CD4-positive, alpha-beta T cell treated with Interleukin-17A for 1 hour (primary cell): ENCODE measurements around the gene SPOCK2.
A peak's percentile ranks its signal among the peaks of the same experiment; 100 is the strongest.
"Not testable (repeated sequence)": the region's sequence is repeated elsewhere in the genome, so short reads cannot be mapped to it uniquely, and the experiment has no call there.

Experiments
- DNase-seq: peaks from one replicate; pipeline ENCODE4 v3.0.0-alpha.2; 2020

Gene SPOCK2

DNA sequence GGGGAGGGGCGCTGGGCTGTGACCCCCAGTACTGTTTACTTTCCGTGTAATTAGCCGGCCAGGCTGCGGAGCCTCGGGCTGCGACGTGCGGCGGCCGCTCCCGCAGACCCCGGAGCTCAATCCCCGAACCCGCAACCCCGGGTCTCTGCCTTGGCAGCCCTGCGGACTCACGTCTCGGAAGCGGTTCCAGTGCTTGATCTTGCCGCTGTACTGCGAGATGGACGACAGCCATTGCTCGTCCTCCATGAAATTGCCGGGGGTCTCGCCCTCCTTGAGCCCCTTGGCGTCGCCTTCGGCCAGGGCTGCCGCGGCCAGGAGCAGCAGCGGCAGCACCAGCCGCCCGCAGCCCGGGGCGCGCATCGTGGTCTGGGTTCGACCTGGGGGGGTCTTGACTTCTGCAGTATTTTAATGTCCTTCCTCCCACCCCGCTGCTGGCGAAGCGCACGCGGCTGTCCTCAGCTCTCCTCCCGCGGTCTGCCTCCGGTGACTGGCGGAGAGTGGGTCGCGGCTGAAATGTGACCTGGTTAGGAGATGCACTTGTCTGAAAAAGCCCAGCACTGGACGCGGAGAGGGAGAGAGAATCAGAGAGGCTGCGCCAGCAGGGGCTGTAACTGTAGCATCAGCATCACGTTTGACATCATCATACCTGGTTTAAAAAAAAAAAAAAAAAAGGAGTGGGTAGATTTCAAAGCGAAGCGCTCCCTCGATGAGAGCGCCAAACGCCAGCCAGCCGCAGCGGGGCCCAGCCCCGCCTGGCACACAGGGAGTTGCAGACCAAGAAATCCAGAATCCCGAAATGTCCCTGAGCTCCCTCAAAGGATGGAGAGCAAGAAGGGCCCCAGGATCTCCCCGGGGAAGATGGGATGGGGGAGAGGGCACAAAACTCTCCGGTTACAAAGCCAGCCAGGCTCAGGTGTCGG is at the start of gene SPOCK2:
Gene SPOCK2, minus strand, starts transcription at position 583 of the 920 bp plus-strand sequence. Its CDS starts 223 bp downstream, at position 360.
- DNase-seq: peak; percentile 87

DNA sequence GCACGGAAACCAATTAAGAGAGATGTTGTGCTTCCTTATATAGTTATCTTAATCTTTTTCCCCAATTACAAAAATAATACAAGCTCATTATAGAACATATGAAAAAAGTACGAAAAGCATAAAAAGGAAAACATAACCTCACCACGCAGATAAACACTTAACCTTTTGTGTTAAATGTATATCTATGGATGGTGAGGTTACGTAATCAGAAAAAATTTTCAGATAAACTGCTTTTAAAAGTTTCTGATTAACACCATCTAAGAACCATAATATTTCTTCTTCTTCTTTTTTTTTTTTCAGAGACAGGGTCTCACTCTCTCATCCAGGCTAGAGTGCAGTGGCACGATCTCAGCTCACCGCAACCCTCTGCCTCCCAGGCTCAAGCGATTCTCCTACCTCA is 49.2 kb upstream of the SPOCK2 start:
- no peak for DNase-seq

GRCh38 chr10:72136225-72136624 is 47.9 kb upstream of the SPOCK2 start:
- DNase-seq: not testable (repeated sequence)

GRCh38 chr10:72134785-72135767 is 46.7 kb upstream of the SPOCK2 start:
- no peak for DNase-seq

- DNase-seq: no peak
These were observed 45.2 kb upstream of the SPOCK2 start for GRCh38 chr10:72133517-72133916.

DNA sequence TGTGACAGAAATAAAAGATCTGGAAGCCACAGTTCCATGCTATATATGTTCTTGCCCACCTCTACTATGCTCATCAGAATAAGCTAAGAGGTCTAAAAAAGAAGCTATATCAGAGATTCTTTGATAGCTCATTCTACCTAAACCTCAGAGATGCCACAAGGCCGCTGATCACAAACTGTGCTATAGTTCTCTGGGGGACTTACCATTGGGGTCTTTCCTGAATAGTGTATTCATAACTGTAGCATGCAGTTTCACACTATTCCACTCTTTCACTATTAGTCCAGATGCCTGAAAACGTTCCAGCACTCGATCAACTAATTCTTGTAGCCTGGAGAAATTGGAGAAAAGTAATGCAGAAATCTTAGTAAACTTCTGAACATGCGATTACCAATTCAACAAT is 44.5 kb upstream of the SPOCK2 start:
- no peak for DNase-seq

DNA sequence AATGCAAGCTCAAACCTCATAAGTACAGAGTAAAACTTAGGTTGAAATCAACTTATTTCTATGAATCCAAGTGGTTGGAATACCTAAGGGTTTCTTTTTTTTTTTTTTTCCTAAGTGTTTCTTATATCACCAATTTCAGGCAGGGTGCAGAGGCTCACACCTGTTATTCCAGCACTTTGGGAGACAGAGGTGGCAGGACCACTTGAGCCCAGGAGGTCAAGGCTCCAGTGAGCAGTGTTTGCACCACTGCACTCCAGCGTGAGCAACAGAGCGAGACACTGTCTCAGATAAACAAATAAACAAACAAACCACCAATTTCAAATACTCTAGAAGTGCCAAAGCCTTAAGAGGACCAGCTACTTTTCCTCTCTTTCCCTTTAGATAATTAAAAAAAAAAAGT is 39.2 kb upstream of the SPOCK2 start:
- DNase-seq: no peak

GRCh38 chr10:72126872-72127232 is 38.5 kb upstream of the SPOCK2 start:
- no peak for DNase-seq

DNA sequence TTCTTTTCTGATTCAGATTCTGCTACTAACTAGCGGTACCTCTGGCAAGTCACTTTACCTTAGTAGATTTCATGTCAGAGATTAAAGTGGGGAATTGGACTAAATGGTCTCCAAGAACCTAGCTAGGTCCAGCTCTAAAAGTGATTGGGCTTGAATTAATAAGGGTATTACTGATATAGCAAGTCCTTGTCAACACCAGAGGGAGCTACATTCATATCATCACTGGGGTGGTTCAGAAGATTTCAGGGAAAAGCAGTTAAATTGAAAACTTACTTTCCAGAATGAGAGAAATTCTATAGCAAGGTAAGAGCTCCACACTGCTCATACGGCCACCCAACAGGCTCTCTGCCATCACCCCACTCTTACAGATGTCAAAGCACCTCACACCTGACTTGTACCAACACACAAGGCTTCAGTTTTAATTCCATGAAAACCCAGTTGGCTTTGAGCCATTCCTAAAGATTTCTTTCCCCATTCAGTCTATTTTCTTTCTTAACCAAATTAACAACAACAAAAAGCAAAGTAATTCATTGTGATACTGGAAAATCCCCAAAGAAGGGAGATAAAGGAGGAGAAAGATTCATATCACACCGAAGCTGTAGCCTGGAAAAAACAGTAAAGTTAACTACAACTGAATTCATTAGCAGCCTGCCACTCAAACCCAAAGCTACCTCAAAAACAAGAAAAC is 38.0 kb upstream of the SPOCK2 start:
- peak; percentile 51 for DNase-seq

DNA sequence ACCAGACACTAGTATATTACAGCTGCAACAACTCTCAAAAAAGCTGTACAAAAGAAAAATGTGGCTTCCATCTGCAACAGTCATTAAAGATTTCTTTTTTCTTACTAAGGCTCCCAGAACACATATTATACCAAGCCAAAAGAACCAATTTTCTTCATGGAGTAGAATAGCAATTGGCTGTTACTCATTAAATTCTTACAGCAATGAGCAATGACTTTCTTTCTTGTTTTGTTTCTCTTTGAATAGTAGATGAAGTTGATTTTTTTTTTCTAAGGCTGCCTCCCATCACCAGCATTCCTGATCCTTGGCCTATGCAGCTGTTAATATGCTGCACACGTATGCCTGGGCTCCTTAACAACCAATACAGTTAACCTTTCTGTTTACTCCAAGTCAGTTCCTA is 36.6 kb upstream of the SPOCK2 start:
- DNase-seq: no peak

DNA sequence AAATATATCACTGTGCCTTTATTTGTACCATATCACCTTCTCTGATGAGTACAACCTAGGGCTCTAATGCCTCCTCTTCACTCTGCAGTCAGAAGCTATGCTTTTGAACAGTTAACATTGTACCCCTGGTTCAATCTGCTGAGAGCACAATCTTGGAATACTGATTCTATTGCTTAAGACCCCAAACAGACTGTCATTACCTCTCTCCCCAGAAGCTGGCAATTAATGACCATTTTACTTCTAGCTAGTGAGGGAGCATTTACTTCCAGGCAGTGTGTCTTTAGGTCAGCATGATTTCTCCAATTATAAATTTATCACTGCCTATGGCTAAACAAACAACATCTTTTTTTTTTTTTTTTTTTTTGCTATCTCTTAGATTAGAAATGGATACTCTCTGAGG is 36.0 kb upstream of the SPOCK2 start:
- no peak for DNase-seq

DNA sequence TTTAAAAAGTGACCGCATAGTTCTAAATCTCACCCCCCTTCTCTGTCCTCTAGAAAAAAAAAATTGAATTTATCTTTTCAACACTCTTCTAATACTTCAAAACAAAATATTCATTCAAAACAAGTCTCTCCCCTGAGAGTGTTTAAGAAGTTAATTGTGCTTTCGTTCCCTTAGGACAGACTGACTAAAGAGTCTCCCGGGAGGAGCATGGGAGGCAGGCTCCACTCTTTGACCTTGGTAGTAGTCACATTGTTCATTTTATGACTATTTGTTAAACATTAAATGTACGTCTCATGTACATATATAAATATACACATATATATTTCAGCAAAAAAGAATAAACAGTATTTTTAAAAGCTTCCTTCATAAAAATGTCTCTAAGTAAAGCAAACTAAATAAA is 35.3 kb upstream of the SPOCK2 start:
- no peak for DNase-seq

GRCh38 chr10:72122221-72122620 is 33.9 kb upstream of the SPOCK2 start:
- no peak for DNase-seq

- DNase-seq: no peak
These were observed 33.0 kb upstream of the SPOCK2 start for GRCh38 chr10:72121389-72121788.

DNA sequence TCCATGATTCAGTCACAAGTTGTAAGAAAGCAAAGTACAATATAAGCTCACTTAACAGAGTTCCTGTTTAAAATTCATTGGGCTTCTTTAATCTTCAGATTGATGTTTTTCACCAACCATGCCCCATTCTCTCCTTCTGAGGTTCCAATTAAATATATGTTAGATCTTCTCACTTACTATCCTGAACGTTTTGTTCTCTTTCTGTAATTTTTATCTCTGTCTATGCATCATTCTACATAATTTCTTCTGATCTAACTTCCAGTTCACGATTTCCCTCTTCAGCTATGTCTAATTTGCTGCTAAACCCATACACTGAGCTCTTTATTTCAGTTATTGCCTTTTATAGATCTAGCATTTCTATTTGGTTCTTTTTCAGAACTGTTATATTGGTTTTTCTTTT is 28.0 kb upstream of the SPOCK2 start:
- DNase-seq: no peak

- DNase-seq: no peak
These were observed 26.5 kb upstream of the SPOCK2 start for GRCh38 chr10:72114706-72115450.

DNA sequence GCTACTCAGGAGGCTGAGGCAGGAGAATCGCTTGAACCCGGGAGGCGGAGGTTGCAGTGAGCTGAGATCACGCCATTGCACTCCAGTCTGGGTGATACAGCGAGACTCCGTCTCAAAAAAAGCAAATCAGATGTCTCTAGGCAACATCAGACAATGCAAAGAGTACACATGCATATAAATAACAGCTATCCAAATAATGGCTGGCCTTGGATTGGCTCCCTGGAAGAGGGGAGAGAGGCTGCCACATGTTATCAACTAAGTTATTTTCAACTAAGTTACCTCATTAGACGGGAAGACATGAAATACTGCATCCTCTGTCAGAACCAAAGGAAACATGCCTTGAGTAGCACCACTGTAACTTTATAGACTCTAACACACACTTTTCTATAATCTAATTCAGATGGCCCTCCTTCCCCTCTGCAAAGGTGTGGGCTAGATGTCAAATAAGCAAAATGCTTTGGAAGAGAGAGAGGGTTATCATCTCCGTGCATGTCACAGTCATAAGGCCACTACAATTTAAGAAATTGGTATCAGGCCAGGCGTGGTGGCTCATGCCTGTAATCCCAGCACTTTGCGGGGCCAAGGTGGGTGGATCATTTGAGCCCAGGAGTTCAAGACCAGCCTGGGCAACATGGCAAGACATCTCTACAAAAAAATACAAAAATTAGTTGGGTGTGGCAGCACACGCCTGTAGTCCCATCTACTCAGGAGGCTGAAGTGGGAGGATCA is 22.5 kb upstream of the SPOCK2 start:
- DNase-seq: no peak

DNA sequence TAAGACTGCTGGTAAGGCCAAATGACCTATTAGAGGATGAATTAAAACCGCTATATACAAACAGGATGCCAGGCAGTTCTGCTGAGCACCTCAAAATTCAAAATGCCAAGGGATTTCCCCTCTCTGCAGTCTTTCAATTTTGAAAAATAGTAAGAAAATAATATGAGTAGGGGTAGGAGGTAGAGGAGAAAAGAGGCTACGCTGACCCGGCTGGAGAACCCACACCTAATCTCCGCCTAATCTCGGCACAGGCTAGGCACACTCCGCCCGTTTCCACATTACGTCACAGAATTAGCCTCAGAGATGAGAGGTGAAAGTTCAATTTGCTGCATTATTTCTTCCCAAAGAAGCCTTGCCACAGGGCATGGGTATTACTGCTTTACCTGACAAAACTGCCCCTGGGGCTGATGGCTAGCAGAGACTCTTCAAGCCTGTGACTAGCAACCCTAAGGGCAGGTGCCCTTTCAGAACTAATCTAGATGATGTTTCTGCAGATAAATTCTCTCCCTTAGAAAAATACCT is 21.3 kb upstream of the SPOCK2 start:
- DNase-seq: peak; percentile 44

DNA sequence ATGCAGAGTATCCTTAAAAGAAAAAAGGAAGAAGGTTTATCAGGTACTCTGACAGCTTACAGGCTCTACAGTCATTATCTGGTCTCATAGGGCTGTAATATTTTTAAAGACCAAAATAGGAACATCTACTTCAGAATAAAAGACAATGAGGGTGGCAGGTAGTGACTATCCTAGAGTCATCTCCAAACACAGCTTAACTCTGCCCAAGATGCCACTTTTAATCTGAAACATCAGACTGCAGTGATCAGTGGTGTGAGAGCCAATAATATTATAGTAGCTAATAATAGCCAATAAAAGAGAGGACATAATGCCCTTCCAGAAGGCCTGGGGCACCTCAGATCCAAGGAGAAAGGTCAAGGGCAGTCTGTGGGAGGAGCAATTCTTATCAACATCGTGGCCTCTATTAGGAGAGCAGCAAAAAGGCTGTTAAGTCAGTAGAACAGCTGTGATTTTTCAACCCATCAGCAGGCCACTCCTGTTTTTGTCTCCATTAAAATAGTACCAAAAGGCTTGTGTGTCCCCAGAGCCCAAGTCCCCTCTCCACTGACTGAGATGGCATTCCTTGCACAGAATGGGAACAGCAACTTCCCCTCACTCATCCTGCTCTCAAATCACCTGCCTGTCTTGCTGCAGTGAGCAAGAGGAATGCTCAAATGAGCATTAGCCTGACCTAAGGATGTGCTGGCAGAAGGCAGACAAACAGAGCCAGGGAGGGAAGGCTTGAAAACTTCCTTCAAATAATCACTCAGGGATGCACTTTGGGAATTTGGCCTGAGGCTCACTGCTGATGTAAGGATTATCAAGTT is 20.7 kb upstream of the SPOCK2 start:
- no peak for DNase-seq

DNA sequence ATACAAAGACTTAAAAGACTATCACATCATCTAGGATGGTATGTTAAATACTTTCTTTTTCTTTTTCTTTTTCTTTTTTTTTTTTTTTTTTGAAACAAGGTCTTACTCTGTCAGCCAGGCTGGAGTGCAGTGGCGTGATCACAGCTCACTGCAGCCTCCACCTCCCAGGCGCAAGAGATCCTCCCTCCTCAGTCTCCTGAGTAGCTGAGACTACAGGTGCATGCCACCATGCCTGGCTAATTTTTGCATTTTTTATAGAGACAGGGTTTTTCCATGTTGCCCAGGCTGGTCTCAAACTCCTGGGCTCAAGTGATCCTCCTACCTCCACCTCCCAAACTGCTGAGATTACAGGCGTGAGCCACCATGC is 19.6 kb upstream of the SPOCK2 start:
- not testable (repeated sequence) for DNase-seq
